HEK293 (cell line): ENCODE results near the gene INTS2.
A peak's percentile ranks its signal among the peaks of the same experiment; 100 is the strongest.

Experiments
- CTCF ChIA-PET: fragments of 350-600 bp; formaldehyde crosslinking; extraction: SDS; loops from one replicate; lab custom pipeline; 2021; ENCODE audit warnings: antibody characterized with exemption; lab: Yijun Ruan, JAX
- POLR2A ChIA-PET: fragments of 300-600 bp; formaldehyde crosslinking; extraction: SDS; loops from one replicate; lab custom pipeline; 2020; ENCODE audit warnings: antibody characterized with exemption, inconsistent platforms; lab: Yijun Ruan, JAX
- H3K27ac ChIP-seq: fragments of 200-500 bp; sonication (Bioruptor generic); 2 replicates; pipeline ENCODE4 v1.5.1; 2014; ENCODE audit warnings: low read depth, low read length, control low read depth, inconsistent platforms; ENCODE audit errors: extremely low read depth
- H3K36me3 ChIP-seq, 2 experiments: fragments of 200-500 bp in 1 of 2; sonication (Bioruptor generic) in 1 of 2; 1 replicate in 1 of 2; 2 replicates in 1 of 2; pipeline ENCODE4 v1.5.1; 2014 to 2017; ENCODE audit warnings: inconsistent platforms in 2 of 2, low read length in 2 of 2; ENCODE audit not compliant: control insufficient read depth in 2 of 2, insufficient read depth in 1 of 2
- H3K4me1 ChIP-seq: fragments of 200-500 bp; sonication (Bioruptor generic); 2 replicates; pipeline ENCODE4 v1.5.1; 2014; ENCODE audit warnings: mild to moderate bottlenecking, low read length, inconsistent platforms; ENCODE audit not compliant: control insufficient read depth, insufficient read depth
- H3K4me3 ChIP-seq: 2 replicates; pipeline ENCODE4 v1.5.1; 2011; ENCODE audit warnings: low read depth, mild to moderate bottlenecking, control low read depth, low read length, moderate library complexity
- H3K9me3 ChIP-seq: fragments of 200-500 bp; sonication (Bioruptor generic); 2 replicates; pipeline ENCODE4 v1.5.1; 2014; ENCODE audit warnings: low read depth, low read length, inconsistent platforms; ENCODE audit not compliant: control insufficient read depth, insufficient read depth
- BCL11A ChIP-seq: fragments of 450-650 bp; formaldehyde crosslinking; IDR thresholded peaks from 2 replicates; pipeline ENCODE4 v1.5.1; 2016; ENCODE audit warnings: low read depth, missing biosample characterization, missing genetic modification characterization
- KLF8 ChIP-seq: fragments of 450-650 bp; formaldehyde crosslinking; IDR thresholded peaks from 2 replicates; pipeline ENCODE4 v1.5.1; 2016; ENCODE audit warnings: missing biosample characterization, missing genetic modification characterization
- MYNN ChIP-seq: fragments of 450-650 bp; formaldehyde crosslinking; IDR thresholded peaks from 2 replicates; pipeline ENCODE4 v1.5.1; 2016; ENCODE audit warnings: missing biosample characterization, missing genetic modification characterization, borderline replicate concordance
- OSR2 ChIP-seq: fragments of 450-650 bp; formaldehyde crosslinking; IDR thresholded peaks from 2 replicates; pipeline ENCODE4 v1.5.1; 2016; ENCODE audit warnings: missing biosample characterization, missing genetic modification characterization
- REST ChIP-seq: fragments of 450-650 bp; formaldehyde crosslinking; IDR thresholded peaks from 2 replicates; pipeline ENCODE4 v1.5.1; 2016; ENCODE audit warnings: missing biosample characterization, missing genetic modification characterization
- SP7 ChIP-seq: fragments of 450-650 bp; formaldehyde crosslinking; IDR thresholded peaks from 2 replicates; pipeline ENCODE4 v1.5.1; 2016; ENCODE audit warnings: missing biosample characterization, missing genetic modification characterization
- YY1 ChIP-seq: fragments of 450-650 bp; formaldehyde crosslinking; IDR thresholded peaks from 2 replicates; pipeline ENCODE4 v1.5.1; 2018; ENCODE audit warnings: missing biosample characterization, missing genetic modification characterization
- ZBTB20 ChIP-seq: fragments of 450-650 bp; formaldehyde crosslinking; IDR thresholded peaks from 2 replicates; pipeline ENCODE4 v1.5.1; 2016; ENCODE audit warnings: missing biosample characterization, missing genetic modification characterization
- ZBTB7A ChIP-seq: fragments of 450-650 bp; formaldehyde crosslinking; IDR thresholded peaks from 2 replicates; pipeline ENCODE4 v1.5.1; 2016; ENCODE audit warnings: low read depth, missing biosample characterization, missing genetic modification characterization
- ZEB2 ChIP-seq: fragments of 450-650 bp; formaldehyde crosslinking; IDR thresholded peaks from 2 replicates; pipeline ENCODE4 v1.5.1; 2016; ENCODE audit warnings: missing biosample characterization, missing genetic modification characterization
- ZFP41 ChIP-seq: fragments of 450-650 bp; formaldehyde crosslinking; IDR thresholded peaks from 2 replicates; pipeline ENCODE4 v1.5.1; 2016; ENCODE audit warnings: missing biosample characterization, missing genetic modification characterization, borderline replicate concordance
- ZFP69B ChIP-seq: fragments of 450-650 bp; formaldehyde crosslinking; IDR thresholded peaks from 2 replicates; pipeline ENCODE4 v1.5.1; 2016; ENCODE audit warnings: missing biosample characterization, missing genetic modification characterization
- ZNF114 ChIP-seq: fragments of 450-650 bp; formaldehyde crosslinking; IDR thresholded peaks from 2 replicates; pipeline ENCODE4 v1.5.0; 2017; ENCODE audit warnings: missing biosample characterization, missing genetic modification characterization
- ZNF133 ChIP-seq: fragments of 450-650 bp; formaldehyde crosslinking; IDR thresholded peaks from 2 replicates; pipeline ENCODE4 v1.5.1; 2016; ENCODE audit warnings: missing biosample characterization, missing genetic modification characterization
- ZNF138 ChIP-seq: fragments of 450-650 bp; formaldehyde crosslinking; IDR thresholded peaks from 2 replicates; pipeline ENCODE4 v1.5.1; 2016; ENCODE audit warnings: missing biosample characterization, missing genetic modification characterization, borderline replicate concordance
- ZNF169 ChIP-seq: fragments of 450-650 bp; formaldehyde crosslinking; IDR thresholded peaks from 2 replicates; pipeline ENCODE4 v1.5.1; 2016; ENCODE audit warnings: missing biosample characterization, missing genetic modification characterization
- ZNF26 ChIP-seq: fragments of 450-650 bp; formaldehyde crosslinking; IDR thresholded peaks from 2 replicates; pipeline ENCODE4 v1.5.1; 2016; ENCODE audit warnings: missing biosample characterization, missing genetic modification characterization
- ZNF362 ChIP-seq: fragments of 450-650 bp; formaldehyde crosslinking; IDR thresholded peaks from 2 replicates; pipeline ENCODE4 v1.5.1; 2016; ENCODE audit warnings: missing biosample characterization, missing genetic modification characterization
- ZNF544 ChIP-seq: fragments of 450-650 bp; formaldehyde crosslinking; IDR thresholded peaks from 2 replicates; pipeline ENCODE4 v1.5.0; 2017; ENCODE audit warnings: missing biosample characterization, missing genetic modification characterization
- ZNF600 ChIP-seq: fragments of 450-650 bp; formaldehyde crosslinking; IDR thresholded peaks from 2 replicates; pipeline ENCODE4 v1.5.1; 2016; ENCODE audit warnings: missing biosample characterization, missing genetic modification characterization
- ZNF624 ChIP-seq: fragments of 450-650 bp; formaldehyde crosslinking; IDR thresholded peaks from 2 replicates; pipeline ENCODE4 v1.5.1; 2017; ENCODE audit warnings: missing biosample characterization, missing genetic modification characterization
- ZNF629 ChIP-seq: fragments of 450-650 bp; formaldehyde crosslinking; IDR thresholded peaks from 2 replicates; pipeline ENCODE4 v1.5.1; 2017; ENCODE audit warnings: missing biosample characterization, missing genetic modification characterization
- ZNF660 ChIP-seq: fragments of 450-650 bp; IDR thresholded peaks from 2 replicates; pipeline ENCODE4 v1.5.1; 2018; ENCODE audit warnings: missing biosample characterization, mild to moderate bottlenecking, missing genetic modification characterization
- ZNF670 ChIP-seq: fragments of 450-650 bp; formaldehyde crosslinking; IDR thresholded peaks from 2 replicates; pipeline ENCODE4 v1.5.1; 2016; ENCODE audit warnings: missing biosample characterization, missing genetic modification characterization, low read depth
- TF ChIP-seq, protein P1 (sequence below): fragments of 450-650 bp; formaldehyde crosslinking; IDR thresholded peaks from 2 replicates; pipeline ENCODE4 v1.5.1; 2017; ENCODE audit warnings: missing biosample characterization, missing genetic modification characterization
- TF ChIP-seq, protein P2 (sequence below): fragments of 450-650 bp; IDR thresholded peaks from 2 replicates; pipeline ENCODE4 v1.5.1; 2018; ENCODE audit warnings: missing biosample characterization, missing genetic modification characterization

Gene INTS2

DNA sequence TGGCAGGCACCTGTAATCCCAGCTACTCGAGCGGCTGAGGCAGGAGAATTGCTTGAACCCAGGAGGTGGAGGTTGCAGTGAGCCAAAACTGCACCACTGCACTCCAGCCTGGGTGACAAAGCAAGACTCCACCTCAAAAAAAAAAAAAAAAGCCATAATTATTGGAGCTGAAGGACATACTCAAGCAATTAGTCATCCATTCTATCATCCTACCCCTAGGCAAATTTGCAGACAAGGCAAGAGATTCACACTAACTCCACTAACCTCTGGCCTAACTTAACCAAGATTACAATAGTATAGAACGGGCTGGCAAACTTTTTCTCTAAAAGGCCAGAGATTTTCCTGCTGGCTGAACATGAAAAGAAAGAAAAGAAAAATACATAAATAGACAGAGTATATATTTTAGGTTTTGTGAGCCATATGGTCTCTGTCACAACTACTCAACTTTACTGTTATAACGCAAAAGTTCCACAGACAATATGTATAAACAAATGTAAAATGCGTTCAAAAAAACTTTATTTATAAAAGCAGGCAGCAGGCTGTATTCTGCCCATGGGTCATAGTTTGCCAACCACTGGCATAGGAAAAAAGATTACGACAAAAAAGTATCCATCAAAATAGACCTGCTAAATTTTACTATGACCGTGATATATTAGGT lies 94.1 kb downstream of the INTS2 start:
- TF ChIP-seq ZEB2 (tag by site-specific recombination) (0 out of 2 replicates have a peak, but pooled peaks have one; percentile 20), KLF8 (tag by site-specific recombination) (0 out of 2 replicates have a peak, but pooled peaks have one; percentile 34), ZNF362 (tag by site-specific recombination) (0 out of 2 replicates have a peak, but pooled peaks have one; percentile 62), ZNF26 (no peak), ZNF624 (no peak), SP7 (tag by site-specific recombination) (peak; percentile 62; the same call in 1 of the 2 replicates), ZNF600 (tag by site-specific recombination) (no peak), OSR2 (tag by site-specific recombination) (no peak), ZBTB7A (tag by site-specific recombination) (no peak), ZNF629 (tag by site-specific recombination) (peak; percentile 23; the same call in 1 of the 2 replicates), MYNN (tag by site-specific recombination) (no peak), YY1 (tag by site-specific recombination) (no peak)
- TF ChIP-seq, protein P1, sequence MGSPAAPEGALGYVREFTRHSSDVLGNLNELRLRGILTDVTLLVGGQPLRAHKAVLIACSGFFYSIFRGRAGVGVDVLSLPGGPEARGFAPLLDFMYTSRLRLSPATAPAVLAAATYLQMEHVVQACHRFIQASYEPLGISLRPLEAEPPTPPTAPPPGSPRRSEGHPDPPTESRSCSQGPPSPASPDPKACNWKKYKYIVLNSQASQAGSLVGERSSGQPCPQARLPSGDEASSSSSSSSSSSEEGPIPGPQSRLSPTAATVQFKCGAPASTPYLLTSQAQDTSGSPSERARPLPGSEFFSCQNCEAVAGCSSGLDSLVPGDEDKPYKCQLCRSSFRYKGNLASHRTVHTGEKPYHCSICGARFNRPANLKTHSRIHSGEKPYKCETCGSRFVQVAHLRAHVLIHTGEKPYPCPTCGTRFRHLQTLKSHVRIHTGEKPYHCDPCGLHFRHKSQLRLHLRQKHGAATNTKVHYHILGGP (tag by site-specific recombination) = no peak
- H3K4me3 ChIP-seq = no peak overlapping the region
- no peaks in the 10 kb centered on the region for H3K9me3 ChIP-seq
- CTCF ChIA-PET = interaction anchor here (1.1 to 1.6 kb wide), 2 partner anchors 29 to 199 kb away, joined by 3 to 9 read pairs; no protein-coding TSS in a partner anchor
- H3K4me1 ChIP-seq = no peaks in the 10 kb centered on the region
- POLR2A ChIA-PET = interaction anchor here (0.5 to 1.0 kb wide), 3 partner anchors 16 to 636 kb away, joined by 3 to 5 read pairs (median 4); partner anchors contain the start of gene BRIP1
- no peak overlapping the region for H3K27ac ChIP-seq
- H3K36me3 ChIP-seq = peaks cover 24 to 34% of the 10 kb centered on the region in 2 experiments

DNA sequence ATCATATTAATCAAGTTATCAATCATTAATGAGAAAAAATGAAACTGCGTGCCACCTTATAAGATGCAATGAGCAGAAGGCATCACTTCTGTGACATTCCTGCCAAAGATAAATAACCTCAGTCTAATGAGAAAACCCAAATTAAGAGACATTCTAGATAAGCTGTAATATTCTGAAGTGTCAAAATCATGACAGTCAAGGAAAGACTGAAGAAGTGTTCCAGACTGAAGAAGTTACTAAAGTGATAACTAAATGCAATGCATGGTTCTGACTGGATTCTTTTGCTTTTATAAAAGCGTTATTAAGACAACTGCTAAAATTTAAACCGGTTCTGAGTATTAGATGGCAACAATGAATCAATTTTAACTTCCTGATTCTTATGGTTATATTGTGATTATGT lies 95.3 kb downstream of the INTS2 start:
- H3K9me3 ChIP-seq = 0 out of 2 replicates have a peak, but pooled peaks cover 2% of the 10 kb centered on the region
- ChIA-PET POLR2A (no interaction called here), CTCF (interaction anchor here (0.9 kb wide), 1 partner anchor 197 kb away, joined by 4 read pairs; no protein-coding TSS in a partner anchor)
- H3K4me3 ChIP-seq = no peak overlapping the region
- H3K4me1 ChIP-seq = no peaks in the 10 kb centered on the region
- peaks cover 33 to 46% of the 10 kb centered on the region in 2 experiments for H3K36me3 ChIP-seq
- no peak overlapping the region for H3K27ac ChIP-seq
- TF ChIP-seq ZNF660 (tag by site-specific recombination) (no peak), ZBTB20 (tag by site-specific recombination) (no peak), ZFP69B (tag by site-specific recombination) (no peak), ZNF133 (tag by site-specific recombination) (no peak), BCL11A (tag by site-specific recombination) (no peak), ZNF114 (no peak), REST (tag by site-specific recombination) (no peak), ZNF138 (tag by site-specific recombination) (no peak), ZNF169 (tag by site-specific recombination) (no peak), YY1 (tag by site-specific recombination) (no peak), ZNF670 (tag by site-specific recombination) (no peak), ZNF544 (no peak), ZFP41 (tag by site-specific recombination) (no peak)
- TF ChIP-seq, protein P2, sequence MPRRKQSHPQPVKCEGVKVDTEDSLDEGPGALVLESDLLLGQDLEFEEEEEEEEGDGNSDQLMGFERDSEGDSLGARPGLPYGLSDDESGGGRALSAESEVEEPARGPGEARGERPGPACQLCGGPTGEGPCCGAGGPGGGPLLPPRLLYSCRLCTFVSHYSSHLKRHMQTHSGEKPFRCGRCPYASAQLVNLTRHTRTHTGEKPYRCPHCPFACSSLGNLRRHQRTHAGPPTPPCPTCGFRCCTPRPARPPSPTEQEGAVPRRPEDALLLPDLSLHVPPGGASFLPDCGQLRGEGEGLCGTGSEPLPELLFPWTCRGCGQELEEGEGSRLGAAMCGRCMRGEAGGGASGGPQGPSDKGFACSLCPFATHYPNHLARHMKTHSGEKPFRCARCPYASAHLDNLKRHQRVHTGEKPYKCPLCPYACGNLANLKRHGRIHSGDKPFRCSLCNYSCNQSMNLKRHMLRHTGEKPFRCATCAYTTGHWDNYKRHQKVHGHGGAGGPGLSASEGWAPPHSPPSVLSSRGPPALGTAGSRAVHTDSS (tag by site-specific recombination) = no peak
